GM23248 (cell line): ENCODE measurements around the gene CEP350. TPM values are rescaled to one million over a fixed set of nuclear protein-coding genes. Genes with fewer than 3 reads are reported as not detected.

ENCODE experiments used
- DNase-seq: peaks from one replicate; pipeline ENCODE4 v3.0.0-alpha.2; 2015
- H2AFZ ChIP-seq: fragments of 200-600 bp; sonication (generic); 2 replicates; pipeline ENCODE4 v1.6.1; 2016; ENCODE audit warnings: antibody characterized with exemption
- H3F3A ChIP-seq: fragments of 200-600 bp; sonication (generic); 2 replicates; pipeline ENCODE4 v1.6.1; 2016; ENCODE audit warnings: mild to moderate bottlenecking, antibody characterized with exemption, mixed run types; ENCODE audit not compliant: insufficient read depth
- H3K27ac ChIP-seq: fragments of 200-600 bp; sonication (generic); 2 replicates; pipeline ENCODE4 v1.5.1; 2016; ENCODE audit warnings: mild to moderate bottlenecking
- H3K27me3 ChIP-seq: fragments of 200-600 bp; sonication (generic); replicated peaks from 2 replicates; pipeline ENCODE4 v1.6.1; 2016; ENCODE audit warnings: mild to moderate bottlenecking; ENCODE audit not compliant: insufficient read depth
- H3K36me3 ChIP-seq: fragments of 200-600 bp; sonication (generic); 2 replicates; pipeline ENCODE4 v1.6.1; 2016; ENCODE audit warnings: low read depth, mild to moderate bottlenecking
- H3K4me1 ChIP-seq: fragments of 200-600 bp; sonication (generic); 2 replicates; pipeline ENCODE4 v1.6.1; 2016; ENCODE audit warnings: mild to moderate bottlenecking; ENCODE audit not compliant: insufficient read depth
- H3K4me2 ChIP-seq: fragments of 200-600 bp; sonication (generic); one replicate; pipeline ENCODE4 v1.6.1; 2016; ENCODE audit warnings: mild to moderate bottlenecking; ENCODE audit not compliant: unreplicated experiment
- H3K4me3 ChIP-seq: fragments of 200-600 bp; sonication (generic); 2 replicates; pipeline ENCODE4 v1.5.1; 2016; ENCODE audit warnings: mild to moderate bottlenecking
- H3K79me2 ChIP-seq: fragments of 200-600 bp; sonication (generic); 2 replicates; pipeline ENCODE4 v1.6.1; 2016; ENCODE audit warnings: mild to moderate bottlenecking; ENCODE audit not compliant: insufficient read depth
- H3K9ac ChIP-seq: fragments of 200-600 bp; sonication (generic); 2 replicates; pipeline ENCODE4 v1.6.1; 2016; ENCODE audit warnings: mild to moderate bottlenecking
- H3K9me2 ChIP-seq: fragments of 200-600 bp; sonication (generic); 2 replicates; pipeline ENCODE4 v1.6.1; 2016; ENCODE audit warnings: mixed run types, mild to moderate bottlenecking, moderate library complexity; ENCODE audit not compliant: insufficient read depth
- H3K9me3 ChIP-seq: fragments of 200-600 bp; sonication (generic); one replicate; pipeline ENCODE4 v1.6.1; 2017; ENCODE audit warnings: low read depth
- H4K20me1 ChIP-seq: fragments of 200-600 bp; sonication (generic); 2 replicates; pipeline ENCODE4 v1.6.0; 2016; ENCODE audit not compliant: insufficient read depth
- EZH2 ChIP-seq: fragments of 200-600 bp; sonication (generic); IDR thresholded peaks from 2 replicates; pipeline ENCODE4 v1.6.1; 2018; ENCODE audit warnings: antibody characterized with exemption, mild to moderate bottlenecking; ENCODE audit not compliant: insufficient read depth, poor library complexity, severe bottlenecking
- EZH2phosphoT487 ChIP-seq: fragments of 200-600 bp; sonication (generic); IDR thresholded peaks from 2 replicates; pipeline ENCODE4 v1.6.1; 2018; ENCODE audit warnings: antibody characterized with exemption, moderate library complexity, mild to moderate bottlenecking, low read depth; ENCODE audit not compliant: insufficient read depth
- WGBS, 2 experiments: methylation state at CpG; one replicate each; pipeline ENCODE4 v1.1.6; 2015 to 2017; ENCODE audit warnings: low lambda C conversion rate in 2 of 2, low coverage in 1 of 2; ENCODE audit errors: missing lambda C conversion rate in 2 of 2; 5-methylcytosine and 5-hydroxymethylcytosine counted together
- in situ Hi-C: fragments of 300-500 bp; cut with MboI; formaldehyde crosslinking; loops from 2 replicates; pipeline ENCODE4 v1.15.0; 2020
- polyA plus RNA-seq: library from polyadenylated mRNA; unstranded; fragments of >200 nt; fragmentation: Nextera tagmentation; extraction: Ambion mirVana; gene quantifications from 2 replicates; pipeline ENCODE4 v1.2.1, GENCODE V29; 2016
- total RNA-seq: library from RNA; depleted of rRNA; stranded (reverse); fragments of >200 nt; shearing (Covaris generic); gene quantifications from 2 replicates; pipeline ENCODE4 v1.2.3, GENCODE V29; 2014

The CEP350 gene
- total and polyA plus RNA-seq, 2 experiments from 2014 or later, result 14.9 to 81.3 TPM

- no peaks in the 10 kb centered on the region for H3K27me3 ChIP-seq
- no peak for DNase-seq
- H3K9ac ChIP-seq, result no peak overlapping the region
- H3K36me3 ChIP-seq, result peaks cover 46% of the 10 kb centered on the region
- no peaks in the 10 kb centered on the region; the same call in 1 of the 2 replicates for H3F3A ChIP-seq
- no peaks in the 10 kb centered on the region for H3K9me2 ChIP-seq
- no peak overlapping the region for H3K4me2 ChIP-seq
- TF ChIP-seq EZH2phosphoT487 (no peak), EZH2 (no peak)
- no peaks in the 10 kb centered on the region for H4K20me1 ChIP-seq
- no peak overlapping the region for H3K4me3 ChIP-seq
- H3K79me2 ChIP-seq, result no peaks in the 10 kb centered on the region
- peaks cover 7% of the 10 kb centered on the region; the same call in 1 of the 2 replicates for H3K4me1 ChIP-seq
- no peak overlapping the region for H3K27ac ChIP-seq
- 97 to 100% methylated on average over 2 of the region's 2 CpGs for WGBS, 2 experiments
- in situ Hi-C loops, result no loop called here
- no peaks in the 10 kb centered on the region for H3K9me3 ChIP-seq
- no peak overlapping the region for H2AFZ ChIP-seq
These were observed 130.7 kb downstream of the CEP350 start for GRCh38 chr1:180085331-180085730.

GRCh38 chr1:180092931-180093650 is 138.5 kb downstream of the CEP350 start:
- Histone ChIP-seq H3K27me3 (no peaks in the 10 kb centered on the region), H4K20me1 (no peaks in the 10 kb centered on the region), H3F3A (peaks cover 16% of the 10 kb centered on the region), H3K4me1 (peaks cover 5% of the 10 kb centered on the region; the same call in 1 of the 2 replicates), H2AFZ (no peak overlapping the region), H3K79me2 (no peaks in the 10 kb centered on the region), H3K9me3 (no peaks in the 10 kb centered on the region), H3K9ac (no peak overlapping the region), H3K4me3 (no peak overlapping the region), H3K9me2 (no peaks in the 10 kb centered on the region), H3K27ac (no peak overlapping the region), H3K36me3 (peaks cover 62% of the 10 kb centered on the region), H3K4me2 (no peak overlapping the region)
- WGBS, 2 experiments, result 97 to 99% methylated on average over 4 of the region's 4 CpGs
- TF ChIP-seq EZH2phosphoT487, result no peak
- TF ChIP-seq EZH2, result no peak
- in situ Hi-C loops, result no loop called here
- no peak for DNase-seq

- no peak for DNase-seq
- Histone ChIP-seq H3K79me2 (no peaks in the 10 kb centered on the region), H3F3A (peaks cover 32% of the 10 kb centered on the region), H2AFZ (no peak overlapping the region), H3K9me3 (no peaks in the 10 kb centered on the region), H3K36me3 (peaks cover 47% of the 10 kb centered on the region), H4K20me1 (no peaks in the 10 kb centered on the region), H3K27me3 (no peaks in the 10 kb centered on the region), H3K9ac (no peak overlapping the region), H3K4me2 (no peak overlapping the region), H3K27ac (no peak overlapping the region), H3K9me2 (no peaks in the 10 kb centered on the region), H3K4me3 (no peak overlapping the region), H3K4me1 (peaks cover 19% of the 10 kb centered on the region)
- TF ChIP-seq EZH2 (no peak), EZH2phosphoT487 (no peak)
- WGBS, 2 experiments, result 97 to 99% methylated on average over 3 of the region's 3 CpGs
- in situ Hi-C loops, result no loop called here
These were observed 140.2 kb downstream of the CEP350 start for GRCh38 chr1:180094705-180095295.

- H4K20me1 ChIP-seq, result no peaks in the 10 kb centered on the region
- TF ChIP-seq EZH2, result no peak
- TF ChIP-seq EZH2phosphoT487, result no peak
- no peak overlapping the region for H3K4me3 ChIP-seq
- no peaks in the 10 kb centered on the region for H3K79me2 ChIP-seq
- no peak overlapping the region for H3K9ac ChIP-seq
- H3K27ac ChIP-seq, result no peak overlapping the region
- in situ Hi-C loops, result no loop called here
- H3K27me3 ChIP-seq, result no peaks in the 10 kb centered on the region
- H3K36me3 ChIP-seq, result peaks cover 49% of the 10 kb centered on the region
- WGBS, 2 experiments, result 97% methylated on average over 4 of the region's 4 CpGs
- H3K4me1 ChIP-seq, result peaks cover 19% of the 10 kb centered on the region
- no peak for DNase-seq
- no peak overlapping the region for H2AFZ ChIP-seq
- no peaks in the 10 kb centered on the region for H3K9me2 ChIP-seq
- no peaks in the 10 kb centered on the region for H3K9me3 ChIP-seq
- H3F3A ChIP-seq, result peaks cover 38% of the 10 kb centered on the region
- no peak overlapping the region for H3K4me2 ChIP-seq
These were observed 142.1 kb downstream of the CEP350 start for GRCh38 chr1:180096584-180097325.
